Measurements from ENCODE around the gene PTGIS. TPM values are rescaled to one million over a fixed set of nuclear protein-coding genes. Genes with fewer than 3 reads are reported as not detected.

PTGIS gene
- total RNA-seq, 1 donor from 2014 or later, result 42.1 TPM

DNA sequence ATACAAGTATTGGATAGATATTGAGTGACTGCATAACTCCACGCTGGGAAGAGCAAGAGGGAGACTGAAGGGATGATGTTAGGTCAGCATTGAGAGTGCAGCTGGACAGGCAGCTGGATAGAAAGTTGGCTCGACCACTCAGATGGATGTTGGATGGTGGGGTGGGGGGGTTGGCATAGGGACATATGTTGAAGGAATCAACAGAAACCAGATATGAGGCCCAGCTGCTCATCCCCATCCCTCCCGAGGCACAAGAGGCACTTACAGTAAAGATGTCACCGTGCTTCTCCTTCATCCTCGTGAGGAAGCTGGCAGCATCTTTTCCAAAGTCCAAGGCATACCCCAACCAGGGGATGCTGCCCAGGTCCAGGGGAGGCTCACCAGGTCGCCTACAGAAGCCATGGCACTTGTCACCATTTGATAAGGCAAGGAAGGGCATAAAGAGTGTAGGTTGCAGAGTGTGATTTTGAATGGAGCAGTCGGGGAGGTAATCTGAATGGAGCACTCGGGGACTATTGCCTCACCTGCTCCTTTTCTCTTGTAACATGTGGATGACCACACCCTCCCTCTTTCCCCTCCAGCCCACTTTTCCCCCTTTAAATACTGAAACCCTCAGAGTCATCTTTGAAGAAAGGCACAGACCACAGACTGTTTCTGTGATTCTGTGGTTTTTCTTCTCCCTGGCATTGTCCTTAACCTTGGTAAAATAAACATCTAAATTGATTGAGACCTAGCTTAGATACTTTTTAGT, 18.0 kb downstream of the PTGIS start:
- Histone ChIP-seq H3K27ac (no peak overlapping the region), H3K9me3 (no peaks in the 10 kb centered on the region), H3K4me1 (peaks cover 11% of the 10 kb centered on the region), H3K4me3 (no peak overlapping the region), H3K27me3 (no peaks in the 10 kb centered on the region), H3K36me3 (no peaks in the 10 kb centered on the region)
- TF ChIP-seq, protein P1, sequence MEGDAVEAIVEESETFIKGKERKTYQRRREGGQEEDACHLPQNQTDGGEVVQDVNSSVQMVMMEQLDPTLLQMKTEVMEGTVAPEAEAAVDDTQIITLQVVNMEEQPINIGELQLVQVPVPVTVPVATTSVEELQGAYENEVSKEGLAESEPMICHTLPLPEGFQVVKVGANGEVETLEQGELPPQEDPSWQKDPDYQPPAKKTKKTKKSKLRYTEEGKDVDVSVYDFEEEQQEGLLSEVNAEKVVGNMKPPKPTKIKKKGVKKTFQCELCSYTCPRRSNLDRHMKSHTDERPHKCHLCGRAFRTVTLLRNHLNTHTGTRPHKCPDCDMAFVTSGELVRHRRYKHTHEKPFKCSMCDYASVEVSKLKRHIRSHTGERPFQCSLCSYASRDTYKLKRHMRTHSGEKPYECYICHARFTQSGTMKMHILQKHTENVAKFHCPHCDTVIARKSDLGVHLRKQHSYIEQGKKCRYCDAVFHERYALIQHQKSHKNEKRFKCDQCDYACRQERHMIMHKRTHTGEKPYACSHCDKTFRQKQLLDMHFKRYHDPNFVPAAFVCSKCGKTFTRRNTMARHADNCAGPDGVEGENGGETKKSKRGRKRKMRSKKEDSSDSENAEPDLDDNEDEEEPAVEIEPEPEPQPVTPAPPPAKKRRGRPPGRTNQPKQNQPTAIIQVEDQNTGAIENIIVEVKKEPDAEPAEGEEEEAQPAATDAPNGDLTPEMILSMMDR (IDR thresholded peaks at IDR 0.05), result no peak
- intact Hi-C loops (cut with DNase I), result no loop called here
- ATAC-seq (no peak), DNase-seq (no peak)

DNA sequence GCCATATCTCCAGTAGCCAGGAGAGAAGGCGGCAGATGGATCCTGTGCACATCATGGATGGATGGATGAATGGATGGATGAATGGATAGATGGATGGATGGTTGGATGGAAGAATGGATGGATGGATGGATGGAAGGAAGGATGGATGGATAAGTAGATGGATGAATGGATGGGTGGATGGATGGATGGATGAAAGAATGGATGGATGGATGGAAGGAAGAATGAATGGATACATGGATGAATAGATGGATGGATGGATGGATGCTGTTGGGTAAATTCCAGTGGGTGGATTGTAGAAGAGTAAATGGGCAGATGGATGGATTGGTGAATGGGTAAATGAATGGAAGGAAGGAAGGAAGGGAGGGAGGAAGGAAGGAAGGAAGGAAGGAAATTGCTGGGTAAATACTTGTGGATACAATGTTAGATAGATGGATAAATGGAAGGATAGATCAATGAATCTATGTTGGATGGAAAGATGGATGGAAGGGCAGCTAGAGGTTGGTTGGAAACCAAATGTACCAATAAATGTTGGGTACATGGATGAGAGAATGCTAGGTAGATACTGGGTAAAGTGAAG, 19.5 kb downstream of the PTGIS start:
- H3K9me3 ChIP-seq, result no peaks in the 10 kb centered on the region
- H3K4me1 ChIP-seq, result peaks cover 11% of the 10 kb centered on the region
- DNase-seq (no peak), ATAC-seq (no peak)
- no peak overlapping the region for H3K4me3 ChIP-seq
- H3K27me3 ChIP-seq, result no peaks in the 10 kb centered on the region
- no peaks in the 10 kb centered on the region for H3K36me3 ChIP-seq
- H3K27ac ChIP-seq, result no peak overlapping the region
- TF ChIP-seq, protein P1 (IDR thresholded peaks at IDR 0.05), result no peak
- intact Hi-C loops (cut with DNase I), result no loop called here

DNA sequence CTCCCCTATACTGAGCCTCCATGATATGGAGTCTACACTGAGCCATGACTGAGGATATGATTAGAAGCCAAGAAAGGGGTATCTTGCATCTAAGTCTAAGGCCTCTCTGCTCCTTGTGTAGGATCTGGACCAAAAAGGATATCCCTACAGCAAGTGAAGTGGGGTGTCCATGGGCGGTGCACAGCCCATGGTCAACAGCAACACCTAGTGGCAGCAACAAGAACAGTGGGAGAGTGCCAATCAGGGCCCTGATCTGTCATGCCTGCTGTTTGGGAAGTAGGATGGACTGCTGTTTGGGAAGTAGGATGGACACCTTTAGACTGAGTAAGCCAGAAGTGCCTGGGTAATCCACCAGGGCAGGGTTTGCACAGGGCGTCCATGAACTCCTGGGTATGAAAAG, 22.4 kb downstream of the PTGIS start:
- H3K27me3 ChIP-seq, result no peaks in the 10 kb centered on the region
- no peak overlapping the region for H3K4me3 ChIP-seq
- ATAC-seq, result no peak
- no peak overlapping the region for H3K27ac ChIP-seq
- no peak for DNase-seq
- intact Hi-C loops (cut with DNase I), result no loop called here
- H3K9me3 ChIP-seq, result no peaks in the 10 kb centered on the region
- no peaks in the 10 kb centered on the region for H3K4me1 ChIP-seq
- TF ChIP-seq, protein P1 (IDR thresholded peaks at IDR 0.05), result no peak
- H3K36me3 ChIP-seq, result no peaks in the 10 kb centered on the region

DNA sequence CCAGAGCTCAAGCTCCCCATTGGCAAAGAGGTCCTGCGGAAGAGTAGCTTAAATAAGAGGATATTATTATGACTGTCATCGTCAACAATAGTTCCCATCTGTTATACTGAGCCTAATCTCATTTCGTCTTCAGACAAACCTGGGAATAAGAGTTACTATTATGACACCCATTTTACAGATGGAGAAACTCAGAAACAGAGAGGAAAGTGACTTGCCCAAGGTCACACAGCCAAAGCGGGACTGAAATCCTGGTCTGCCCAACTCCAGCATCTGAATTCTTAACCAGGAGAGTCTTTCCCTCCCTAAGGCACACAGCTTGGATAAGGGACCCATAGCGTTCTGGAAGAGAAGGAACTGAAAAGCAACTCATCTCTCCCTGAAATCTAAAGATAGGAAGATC, 23.4 kb downstream of the PTGIS start:
- no peaks in the 10 kb centered on the region for H3K4me1 ChIP-seq
- no peak overlapping the region for H3K27ac ChIP-seq
- no peaks in the 10 kb centered on the region for H3K27me3 ChIP-seq
- no peak for ATAC-seq
- intact Hi-C loops (cut with DNase I), result loop anchor here (5.0 kb wide), 1 partner anchor 63 kb away; no protein-coding TSS in a partner anchor
- no peak for DNase-seq
- H3K9me3 ChIP-seq, result no peaks in the 10 kb centered on the region
- no peaks in the 10 kb centered on the region for H3K36me3 ChIP-seq
- H3K4me3 ChIP-seq, result no peak overlapping the region
- TF ChIP-seq, protein P1 (IDR thresholded peaks at IDR 0.05), result no peak

DNA sequence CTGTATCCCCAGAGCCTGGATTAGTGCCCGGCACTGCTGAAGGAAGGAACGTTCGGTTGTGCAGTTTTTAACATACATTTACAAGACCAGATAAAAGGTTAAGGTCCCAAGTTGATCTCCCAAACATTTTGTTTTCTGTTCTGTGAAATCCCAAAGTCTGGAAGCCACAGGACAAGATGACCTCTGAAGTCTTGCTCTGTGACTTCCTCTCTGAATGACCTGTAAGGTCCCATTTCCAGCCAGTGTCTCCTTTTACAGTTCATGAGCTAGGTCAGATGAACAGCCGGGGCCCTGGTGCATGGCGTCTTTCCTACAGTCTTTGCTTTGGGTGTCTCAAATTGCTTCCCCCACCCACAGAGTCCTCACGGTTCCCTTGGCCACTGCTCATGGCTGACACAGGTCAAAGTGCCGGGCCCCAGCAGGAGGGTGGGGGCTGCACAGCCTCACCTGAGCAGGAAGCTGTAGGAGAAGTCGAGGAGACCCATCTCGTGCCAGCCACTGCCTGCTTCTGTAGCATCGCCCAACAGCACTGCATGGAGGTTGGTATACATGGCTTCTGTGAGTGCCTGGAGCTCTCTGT, 24.0 kb downstream of the PTGIS start:
- TF ChIP-seq, protein P1 (IDR thresholded peaks at IDR 0.05), result no peak
- intact Hi-C loops (cut with DNase I), result loop anchor here (5.0 kb wide), 1 partner anchor 63 kb away; no protein-coding TSS in a partner anchor
- H3K9me3 ChIP-seq, result no peaks in the 10 kb centered on the region
- DNase-seq (no peak), ATAC-seq (no peak)
- H3K4me1 ChIP-seq, result no peaks in the 10 kb centered on the region
- H3K27me3 ChIP-seq, result no peaks in the 10 kb centered on the region
- no peaks in the 10 kb centered on the region for H3K36me3 ChIP-seq
- no peak overlapping the region for H3K27ac ChIP-seq
- H3K4me3 ChIP-seq, result no peak overlapping the region

Data from upper lobe of right lung (tissue), 1 donor.